ENCODE data around the gene ZNF727.
"Not testable (repeated sequence)": the region's sequence is repeated elsewhere in the genome, so short reads cannot be mapped to it uniquely, and the experiment has no call there.

DNA sequence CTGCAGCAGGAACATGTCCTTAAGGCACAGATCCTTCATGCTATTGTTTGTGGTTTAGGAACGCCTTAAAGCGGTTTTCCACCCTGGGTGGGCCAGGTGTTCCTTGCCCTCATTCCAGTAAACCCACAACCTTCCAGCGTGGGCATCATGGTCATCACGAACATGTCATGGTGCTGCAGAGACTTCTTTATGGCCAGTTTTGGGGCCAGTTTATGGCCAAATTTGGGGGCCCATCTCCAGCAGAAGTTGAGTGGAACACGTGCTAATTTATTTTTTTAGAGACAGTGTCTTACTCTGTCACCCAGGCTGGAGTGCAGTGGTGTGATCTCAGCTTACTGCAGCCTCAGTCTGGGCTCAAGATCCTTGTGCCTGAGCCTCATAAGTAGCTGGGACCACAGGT is 43.6 kb downstream of the ZNF727 start:
- TF ChIP-seq CTCF, POLR2A (IDR thresholded peaks at IDR 0.05): not testable (repeated sequence)

Measured in esophagus squamous epithelium (tissue), 4 donors.